Astrocyte (in vitro differentiated cells and primary cell): ENCODE data around the gene PAQR4. TPM values are rescaled to one million over a fixed set of nuclear protein-coding genes. Genes with fewer than 3 reads are reported as not detected.

Source experiments
- DNase-seq: peaks from one replicate; pipeline ENCODE4 v3.0.0-alpha.2; 2010; ENCODE audit warnings: low read depth
- FAIRE-seq: peaks from 2 replicates; lab custom pipeline; 2011; peaks lifted over from hg19 to GRCh38; lab: Jason Lieb, UNC
- H2AFZ ChIP-seq: 2 replicates; pipeline ENCODE4 v1.6.0; 2012; ENCODE audit warnings: low read depth, low read length, inconsistent platforms
- H3K27ac ChIP-seq: 2 replicates; pipeline ENCODE4 v1.5.1; 2011; ENCODE audit warnings: low read depth, low read length, inconsistent platforms
- H3K27me3 ChIP-seq: 2 replicates; pipeline ENCODE4 v1.6.0; 2011; ENCODE audit warnings: low read length, inconsistent platforms; ENCODE audit not compliant: insufficient read depth
- H3K36me3 ChIP-seq: 2 replicates; pipeline ENCODE4 v1.5.1; 2011; ENCODE audit warnings: low read length, inconsistent platforms; ENCODE audit not compliant: insufficient read depth
- H3K4me1 ChIP-seq: 2 replicates; pipeline ENCODE4 v1.5.1; 2011; ENCODE audit warnings: low read length, inconsistent platforms; ENCODE audit not compliant: insufficient read depth
- H3K4me2 ChIP-seq: 2 replicates; pipeline ENCODE4 v1.6.0; 2012; ENCODE audit warnings: low read length, inconsistent platforms
- H3K4me3 ChIP-seq: 2 replicates; pipeline ENCODE4 v1.5.1; 2011; ENCODE audit warnings: low read depth, mild to moderate bottlenecking, low read length, inconsistent platforms; ENCODE audit not compliant: insufficient read depth
- H3K79me2 ChIP-seq: 2 replicates; pipeline ENCODE4 v1.6.0; 2012; ENCODE audit warnings: mild to moderate bottlenecking, low read length, inconsistent platforms; ENCODE audit not compliant: insufficient read depth
- H3K9ac ChIP-seq: 2 replicates; pipeline ENCODE4 v1.6.0; 2012; ENCODE audit warnings: mild to moderate bottlenecking, low read length, inconsistent platforms
- H3K9me3 ChIP-seq: 2 replicates; pipeline ENCODE4 v1.5.1; 2012; ENCODE audit warnings: low read depth, mild to moderate bottlenecking, low read length, inconsistent platforms; ENCODE audit not compliant: insufficient read depth
- H4K20me1 ChIP-seq: 2 replicates; pipeline ENCODE4 v1.6.0; 2012; ENCODE audit warnings: low read length, inconsistent platforms; ENCODE audit not compliant: insufficient read depth
- H3K27ac Mint-ChIP-seq: one replicate; pipeline ENCODE4 v1.8.0; 2021; ENCODE audit warnings: mild to moderate bottlenecking, mixed read lengths; ENCODE audit not compliant: unreplicated experiment
- H3K27me3 Mint-ChIP-seq: one replicate; pipeline ENCODE4 v1.8.0; 2021; ENCODE audit warnings: low read depth, mixed read lengths; ENCODE audit not compliant: unreplicated experiment
- H3K36me3 Mint-ChIP-seq: one replicate; pipeline ENCODE4 v1.8.0; 2021; ENCODE audit warnings: low read depth, mixed read lengths; ENCODE audit not compliant: unreplicated experiment
- H3K4me1 Mint-ChIP-seq: one replicate; pipeline ENCODE4 v1.8.0; 2021; ENCODE audit warnings: low read depth, mixed read lengths; ENCODE audit not compliant: unreplicated experiment
- H3K4me3 Mint-ChIP-seq: one replicate; pipeline ENCODE4 v1.8.0; 2021; ENCODE audit warnings: mild to moderate bottlenecking, moderate library complexity, mixed read lengths; ENCODE audit not compliant: unreplicated experiment
- H3K9me3 Mint-ChIP-seq: one replicate; pipeline ENCODE4 v1.8.0; 2021; ENCODE audit warnings: mild to moderate bottlenecking, mixed read lengths; ENCODE audit not compliant: unreplicated experiment
- EZH2 ChIP-seq: IDR thresholded peaks from 2 replicates; pipeline ENCODE4 v1.6.1; 2012; ENCODE audit warnings: mild to moderate bottlenecking, low read length, inconsistent platforms; ENCODE audit not compliant: insufficient read depth
- total RNA-seq: library from RNA; stranded (reverse); gene quantifications from 2 replicates; pipeline ENCODE4 v1.2.1, GENCODE V29; 2021
- TF ChIP-seq, protein P1 (sequence below): IDR thresholded peaks from 2 replicates; pipeline ENCODE4 v1.5.1; 2011; ENCODE audit warnings: low read depth, mild to moderate bottlenecking, inconsistent platforms, low read length, moderate library complexity; ENCODE audit not compliant: insufficient read depth

The PAQR4 gene
- total RNA-seq, 1 donor from 2014 or later: 4.8 TPM

DNA sequence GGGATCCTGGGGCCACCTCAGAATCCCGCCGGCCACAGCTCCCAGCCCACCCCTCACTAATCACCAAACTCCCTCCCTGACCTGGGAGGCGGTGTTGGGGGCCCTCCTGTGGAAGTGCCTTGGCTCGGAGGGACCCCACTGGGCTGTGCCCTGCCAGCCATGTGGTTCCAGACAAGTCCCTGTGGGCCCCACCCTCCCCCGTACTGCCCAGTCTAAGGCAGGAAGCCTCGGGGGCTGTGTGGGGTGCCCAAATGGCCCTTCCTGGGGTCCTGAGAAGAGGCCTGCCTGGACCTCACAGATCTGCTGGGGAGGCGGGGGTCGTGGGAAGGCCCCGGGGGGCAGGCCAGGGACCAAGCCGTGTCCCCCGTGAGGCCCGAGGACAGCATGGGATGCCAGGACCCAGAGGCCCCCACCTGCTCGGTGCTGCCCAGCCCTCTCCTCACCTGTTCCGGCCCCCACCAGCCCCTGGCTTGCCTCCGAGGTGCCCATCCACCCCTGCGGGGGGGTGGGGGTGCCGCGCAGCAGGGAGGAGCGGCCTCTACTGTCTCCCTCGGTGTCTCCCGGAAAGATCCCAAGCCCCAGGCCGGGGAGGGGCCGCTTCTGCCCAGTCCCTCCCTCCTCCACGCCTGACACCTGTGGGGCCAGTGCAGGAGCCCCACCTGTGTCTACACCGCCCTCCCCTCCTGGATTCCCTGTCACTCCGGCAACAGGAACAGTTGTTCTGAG, 14.3 kb upstream of the PAQR4 start:
- no peak for FAIRE-seq
- Mint-ChIP-seq H3K9me3 (no peaks in the 10 kb centered on the region), H3K36me3 (no peaks in the 10 kb centered on the region)

GRCh38 chr16:2955438-2955778, 13.7 kb upstream of the PAQR4 start:
- H4K20me1 ChIP-seq: no peaks in the 10 kb centered on the region
- TF ChIP-seq, protein P1, sequence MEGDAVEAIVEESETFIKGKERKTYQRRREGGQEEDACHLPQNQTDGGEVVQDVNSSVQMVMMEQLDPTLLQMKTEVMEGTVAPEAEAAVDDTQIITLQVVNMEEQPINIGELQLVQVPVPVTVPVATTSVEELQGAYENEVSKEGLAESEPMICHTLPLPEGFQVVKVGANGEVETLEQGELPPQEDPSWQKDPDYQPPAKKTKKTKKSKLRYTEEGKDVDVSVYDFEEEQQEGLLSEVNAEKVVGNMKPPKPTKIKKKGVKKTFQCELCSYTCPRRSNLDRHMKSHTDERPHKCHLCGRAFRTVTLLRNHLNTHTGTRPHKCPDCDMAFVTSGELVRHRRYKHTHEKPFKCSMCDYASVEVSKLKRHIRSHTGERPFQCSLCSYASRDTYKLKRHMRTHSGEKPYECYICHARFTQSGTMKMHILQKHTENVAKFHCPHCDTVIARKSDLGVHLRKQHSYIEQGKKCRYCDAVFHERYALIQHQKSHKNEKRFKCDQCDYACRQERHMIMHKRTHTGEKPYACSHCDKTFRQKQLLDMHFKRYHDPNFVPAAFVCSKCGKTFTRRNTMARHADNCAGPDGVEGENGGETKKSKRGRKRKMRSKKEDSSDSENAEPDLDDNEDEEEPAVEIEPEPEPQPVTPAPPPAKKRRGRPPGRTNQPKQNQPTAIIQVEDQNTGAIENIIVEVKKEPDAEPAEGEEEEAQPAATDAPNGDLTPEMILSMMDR: no peak
- no peak for TF ChIP-seq EZH2
- no peak overlapping the region for H3K9ac ChIP-seq
- H3K4me3 Mint-ChIP-seq: no peak overlapping the region
- peaks cover 6% of the 10 kb centered on the region for H3K27me3 ChIP-seq
- no peak overlapping the region for H3K4me2 ChIP-seq
- no peak overlapping the region for H3K27ac ChIP-seq
- H3K79me2 ChIP-seq: no peaks in the 10 kb centered on the region
- no peaks in the 10 kb centered on the region for H3K9me3 ChIP-seq
- H2AFZ ChIP-seq: no peak overlapping the region
- H3K9me3 Mint-ChIP-seq: no peaks in the 10 kb centered on the region
- H3K4me1 ChIP-seq: no peaks in the 10 kb centered on the region
- no peak overlapping the region for H3K27ac Mint-ChIP-seq
- H3K27me3 Mint-ChIP-seq: peaks cover 7% of the 10 kb centered on the region
- no peak for DNase-seq
- no peak overlapping the region for H3K4me3 ChIP-seq
- H3K36me3 ChIP-seq: no peaks in the 10 kb centered on the region
- peaks cover 2% of the 10 kb centered on the region for H3K4me1 Mint-ChIP-seq
- no peak for FAIRE-seq
- no peaks in the 10 kb centered on the region for H3K36me3 Mint-ChIP-seq

More for the DNA sequence above, 14.3 kb upstream of the PAQR4 start:
- Histone ChIP-seq H3K4me2 (no peak overlapping the region), H2AFZ (no peak overlapping the region), H3K9ac (no peak overlapping the region), H3K27ac (no peak overlapping the region), H3K9me3 (no peaks in the 10 kb centered on the region), H3K79me2 (no peaks in the 10 kb centered on the region), H3K27me3 (peaks cover 6% of the 10 kb centered on the region), H4K20me1 (no peaks in the 10 kb centered on the region), H3K4me3 (no peak overlapping the region), H3K4me1 (no peaks in the 10 kb centered on the region), H3K36me3 (no peaks in the 10 kb centered on the region)
- DNase-seq: no peak
- H3K4me3 Mint-ChIP-seq: no peak overlapping the region
- TF ChIP-seq, protein P1: no peak
- no peak for TF ChIP-seq EZH2
- H3K27me3 Mint-ChIP-seq: peaks cover 4% of the 10 kb centered on the region
- peaks cover 2% of the 10 kb centered on the region for H3K4me1 Mint-ChIP-seq
- no peak overlapping the region for H3K27ac Mint-ChIP-seq

- FAIRE-seq: no peak
- Histone ChIP-seq H3K79me2 (no peaks in the 10 kb centered on the region), H3K27me3 (peaks cover 6% of the 10 kb centered on the region), H4K20me1 (no peaks in the 10 kb centered on the region), H2AFZ (no peak overlapping the region), H3K4me3 (no peak overlapping the region), H3K4me1 (no peaks in the 10 kb centered on the region), H3K9me3 (no peaks in the 10 kb centered on the region), H3K9ac (no peak overlapping the region), H3K36me3 (no peaks in the 10 kb centered on the region), H3K27ac (no peak overlapping the region), H3K4me2 (no peak overlapping the region)
- peaks cover 7% of the 10 kb centered on the region for H3K27me3 Mint-ChIP-seq
- H3K36me3 Mint-ChIP-seq: no peaks in the 10 kb centered on the region
- H3K27ac Mint-ChIP-seq: no peak overlapping the region
- no peak for DNase-seq
- no peak overlapping the region for H3K4me3 Mint-ChIP-seq
- TF ChIP-seq EZH2: no peak
- TF ChIP-seq, protein P1: no peak
- peaks cover 2% of the 10 kb centered on the region for H3K4me1 Mint-ChIP-seq
- H3K9me3 Mint-ChIP-seq: no peaks in the 10 kb centered on the region
Observed at GRCh38 chr16:2955779-2956578, 13.2 kb upstream of the PAQR4 start.
